ENCODE measurements around the gene LUM. TPM values are rescaled to one million over a fixed set of nuclear protein-coding genes. Genes with fewer than 3 reads are reported as not detected.

LUM gene
- total RNA-seq, 1 experiment from 2014 or later, result not detected

DNA sequence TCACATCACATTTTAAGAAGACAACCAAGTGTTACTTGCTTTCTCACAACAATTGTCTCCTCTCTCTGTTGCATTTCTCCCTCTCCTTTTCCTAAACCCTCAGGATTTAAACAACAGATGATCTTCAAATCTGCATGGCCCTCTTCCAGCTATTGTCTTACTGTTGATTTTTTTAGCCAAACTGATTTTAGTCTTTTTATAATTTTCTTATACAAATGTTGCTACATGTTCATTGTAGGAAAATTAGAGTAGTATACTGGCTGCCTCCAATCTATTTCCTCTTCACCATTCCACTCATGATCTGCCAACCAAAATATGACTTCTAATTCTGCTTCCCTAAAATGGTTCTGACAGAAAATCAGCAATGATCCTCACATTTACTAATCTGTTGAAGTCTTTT, 52.1 kb downstream of the LUM start:
- no peak overlapping the region for H4K5ac ChIP-seq (ENCODE audit: insufficient read length, low read depth, low read length)

More for the DNA sequence above, 52.1 kb downstream of the LUM start:
- Histone ChIP-seq H2BK15ac (ENCODE audit: low read depth, low read length) (no peak overlapping the region), H3K14ac (ENCODE audit: insufficient read depth, low read length) (no peak overlapping the region), H2AK5ac (ENCODE audit: insufficient read length, low read length) (no peak overlapping the region), H2BK120ac (ENCODE audit: low read depth, low read length, poor library complexity, severe bottlenecking) (no peak overlapping the region), H3K4me1 (ENCODE audit: insufficient read depth, low read length) (no peaks in the 10 kb centered on the region), H3K4ac (ENCODE audit: low read depth, low read length) (no peak overlapping the region), H2AFZ (ENCODE audit: low read length) (no peak overlapping the region), H4K20me1 (ENCODE audit: control insufficient read depth, insufficient read depth, insufficient read length) (no peaks in the 10 kb centered on the region), H3K23me2 (ENCODE audit: insufficient read length, low read depth, low read length, poor library complexity, severe bottlenecking) (no peaks in the 10 kb centered on the region), H3K27ac (ENCODE audit: insufficient read length, low read depth, low read length) (no peak overlapping the region), H3K9ac (ENCODE audit: extremely low read depth, insufficient read length, low read length) (no peak overlapping the region), H2BK20ac (ENCODE audit: low read depth, low read length, poor library complexity, severe bottlenecking) (no peak overlapping the region), H3K4me2 (ENCODE audit: insufficient read depth, insufficient read length, low read length) (no peak overlapping the region), H3K79me1 (ENCODE audit: insufficient read depth, low read depth, low read length, poor library complexity, severe bottlenecking) (no peaks in the 10 kb centered on the region), H3T11ph (ENCODE audit: low read length) (no peak overlapping the region), H2BK5ac (ENCODE audit: insufficient read length, low read length) (no peak overlapping the region), H3K56ac (ENCODE audit: insufficient read length, low read depth, low read length) (no peak overlapping the region), H4K91ac (ENCODE audit: insufficient read length, low read depth, low read length) (no peak overlapping the region), H4K8ac (replicated peaks; ENCODE audit: insufficient read length, low read depth, low read length) (no peak overlapping the region), H2BK12ac (ENCODE audit: insufficient read length, low read depth, low read length) (no peak overlapping the region), H3K23ac (ENCODE audit: insufficient read length, low read depth, low read length) (no peak overlapping the region), H3K79me2 (ENCODE audit: insufficient read depth, low read length) (no peaks in the 10 kb centered on the region), H3K18ac (ENCODE audit: insufficient read length, low read depth, low read length) (no peak overlapping the region), H3K9me3 (ENCODE audit: control insufficient read depth, low read depth, low read length) (no peaks in the 10 kb centered on the region), H3K27me3 (ENCODE audit: insufficient read depth, low read length) (no peaks in the 10 kb centered on the region)
- no peaks in the 10 kb centered on the region for H3K4me1 Mint-ChIP-seq
- TF ChIP-seq, protein P1, sequence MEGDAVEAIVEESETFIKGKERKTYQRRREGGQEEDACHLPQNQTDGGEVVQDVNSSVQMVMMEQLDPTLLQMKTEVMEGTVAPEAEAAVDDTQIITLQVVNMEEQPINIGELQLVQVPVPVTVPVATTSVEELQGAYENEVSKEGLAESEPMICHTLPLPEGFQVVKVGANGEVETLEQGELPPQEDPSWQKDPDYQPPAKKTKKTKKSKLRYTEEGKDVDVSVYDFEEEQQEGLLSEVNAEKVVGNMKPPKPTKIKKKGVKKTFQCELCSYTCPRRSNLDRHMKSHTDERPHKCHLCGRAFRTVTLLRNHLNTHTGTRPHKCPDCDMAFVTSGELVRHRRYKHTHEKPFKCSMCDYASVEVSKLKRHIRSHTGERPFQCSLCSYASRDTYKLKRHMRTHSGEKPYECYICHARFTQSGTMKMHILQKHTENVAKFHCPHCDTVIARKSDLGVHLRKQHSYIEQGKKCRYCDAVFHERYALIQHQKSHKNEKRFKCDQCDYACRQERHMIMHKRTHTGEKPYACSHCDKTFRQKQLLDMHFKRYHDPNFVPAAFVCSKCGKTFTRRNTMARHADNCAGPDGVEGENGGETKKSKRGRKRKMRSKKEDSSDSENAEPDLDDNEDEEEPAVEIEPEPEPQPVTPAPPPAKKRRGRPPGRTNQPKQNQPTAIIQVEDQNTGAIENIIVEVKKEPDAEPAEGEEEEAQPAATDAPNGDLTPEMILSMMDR (conservative IDR thresholded peaks at IDR 0.05), result no peak
- DNase-seq, result no peak
- no peaks in the 10 kb centered on the region for H3K36me3 Mint-ChIP-seq (ENCODE audit: insufficient read depth in 1 of 3, low read depth in 3 of 3)
- no peaks in the 10 kb centered on the region for H3K27me3 Mint-ChIP-seq (ENCODE audit: low read depth)
- no peak overlapping the region for H3K4me3 Mint-ChIP-seq
- H3K9me3 Mint-ChIP-seq, result no peaks in the 10 kb centered on the region
- H3K27ac Mint-ChIP-seq, result no peak overlapping the region

Measured in H9 (cell line).